Activated naive CD4-positive, alpha-beta T cell treated with anti-CD3 and anti-CD28 coated beads, Interleukin-2, amount 50 U/mL, for 16 hours (primary cell): ENCODE data around the gene CHD1L.
"Not testable (repeated sequence)": the region's sequence is repeated elsewhere in the genome, so short reads cannot be mapped to it uniquely, and the experiment has no call there.

Experiments
- DNase-seq: peaks from one replicate; pipeline ENCODE4 v3.0.0-alpha.2; 2020

CHD1L gene

GRCh38 chr1:147235822-147236221 is 6.7 kb upstream of the CHD1L start:
- no peak for DNase-seq

- no peak for DNase-seq
These were observed 6.0 kb upstream of the CHD1L start for GRCh38 chr1:147236448-147236847.

- no peak for DNase-seq
These were observed 5.3 kb upstream of the CHD1L start for GRCh38 chr1:147236959-147237791.

GRCh38 chr1:147238053-147238902 is 4.2 kb upstream of the CHD1L start:
- no peak for DNase-seq

- DNase-seq = no peak
These were observed 3.3 kb upstream of the CHD1L start for GRCh38 chr1:147238925-147239820.

GRCh38 chr1:147240131-147240721 is 2.3 kb upstream of the CHD1L start:
- DNase-seq = not testable (repeated sequence)

GRCh38 chr1:147241934-147242448 is 493 bp upstream of the CHD1L start:
- no peak for DNase-seq

GRCh38 chr1:147243228-147243685 is 773 bp downstream of the CHD1L start:
- DNase-seq = peak; percentile 29

- DNase-seq = no peak
These were observed 1.4 kb downstream of the CHD1L start for GRCh38 chr1:147243841-147244240.

- no peak for DNase-seq
These were observed 2.6 kb downstream of the CHD1L start for GRCh38 chr1:147245129-147245528.

- DNase-seq = no peak
These were observed 3.1 kb downstream of the CHD1L start for GRCh38 chr1:147245586-147246021.

GRCh38 chr1:147246044-147246690 is 3.7 kb downstream of the CHD1L start:
- no peak for DNase-seq

GRCh38 chr1:147246910-147247655 is 4.6 kb downstream of the CHD1L start:
- no peak for DNase-seq

GRCh38 chr1:147247656-147248238 is 5.3 kb downstream of the CHD1L start:
- DNase-seq = no peak

- no peak for DNase-seq
These were observed 10.1 kb downstream of the CHD1L start for GRCh38 chr1:147252540-147252939.

- DNase-seq = no peak
These were observed 18.5 kb downstream of the CHD1L start for GRCh38 chr1:147260956-147261355.

GRCh38 chr1:147264158-147264768 is 21.8 kb downstream of the CHD1L start:
- DNase-seq = no peak

- no peak for DNase-seq
These were observed 23.9 kb downstream of the CHD1L start for GRCh38 chr1:147266381-147266780.

GRCh38 chr1:147267711-147268110 is 25.2 kb downstream of the CHD1L start:
- DNase-seq = no peak

GRCh38 chr1:147270721-147271120 is 28.2 kb downstream of the CHD1L start:
- no peak for DNase-seq
